OCI-LY1 (cell line): ENCODE measurements around the gene CPLX1.

ENCODE experiments used
- H2AFZ ChIP-seq: fragments of 200-600 bp; sonication (generic), shearing (Covaris generic); 2 replicates; pipeline ENCODE4 v1.6.0; 2014; ENCODE audit warnings: antibody characterized with exemption, mild to moderate bottlenecking, low read length
- H3F3A ChIP-seq: fragments of 200-600 bp; sonication (generic), shearing (Covaris generic); 2 replicates; pipeline ENCODE4 v1.6.0; 2014; ENCODE audit warnings: mild to moderate bottlenecking, antibody characterized with exemption, low read length, moderate library complexity; ENCODE audit not compliant: insufficient read depth
- H3K27ac ChIP-seq: fragments of 200-600 bp; sonication (generic); 2 replicates; pipeline ENCODE4 v1.5.1; 2014; ENCODE audit warnings: low read length, mixed run types, mild to moderate bottlenecking, low read depth; ENCODE audit not compliant: poor library complexity, severe bottlenecking
- H3K27me3 ChIP-seq: fragments of 200-600 bp; sonication (generic); 2 replicates; pipeline ENCODE4 v1.6.0; 2014; ENCODE audit warnings: antibody characterized with exemption, mild to moderate bottlenecking, low read length, moderate library complexity; ENCODE audit not compliant: insufficient read depth
- H3K36me3 ChIP-seq: fragments of 200-600 bp; sonication (generic); 2 replicates; pipeline ENCODE4 v1.6.1; 2014; ENCODE audit warnings: mild to moderate bottlenecking, antibody characterized with exemption, low read length, moderate library complexity, mixed read lengths; ENCODE audit not compliant: insufficient read depth
- H3K4me1 ChIP-seq: fragments of 200-600 bp; sonication (generic); 2 replicates; pipeline ENCODE4 v1.5.1; 2014; ENCODE audit warnings: mild to moderate bottlenecking, low read length, moderate library complexity; ENCODE audit not compliant: insufficient read depth, severe bottlenecking
- H3K4me2 ChIP-seq: fragments of 200-600 bp; sonication (generic), shearing (Covaris generic); 2 replicates; pipeline ENCODE4 v1.6.1; 2014; ENCODE audit warnings: low read length
- H3K4me3 ChIP-seq: fragments of 200-600 bp; sonication (generic); 2 replicates; pipeline ENCODE4 v1.5.1; 2014; ENCODE audit warnings: low read length, low read depth, mild to moderate bottlenecking, mixed read lengths; ENCODE audit not compliant: poor library complexity, severe bottlenecking
- H3K79me2 ChIP-seq: fragments of 200-600 bp; shearing (Covaris generic); 2 replicates; pipeline ENCODE4 v1.6.1; 2016; ENCODE audit warnings: mixed run types, low read length, mixed read lengths; ENCODE audit not compliant: insufficient read depth
- H3K9ac ChIP-seq: fragments of 200-600 bp; sonication (generic), shearing (Covaris generic); 2 replicates; pipeline ENCODE4 v1.6.1; 2014; ENCODE audit warnings: mild to moderate bottlenecking, low read length, mixed read lengths
- H3K9me2 ChIP-seq: fragments of 200-600 bp; sonication (generic), shearing (Covaris generic); 2 replicates; pipeline ENCODE4 v1.6.1; 2014; ENCODE audit warnings: low read depth, mild to moderate bottlenecking, low read length, mixed read lengths
- H3K9me3 ChIP-seq: fragments of 200-600 bp; shearing (Covaris generic); 2 replicates; pipeline ENCODE4 v1.6.1; 2014; ENCODE audit warnings: low read length, mixed read lengths
- H4K20me1 ChIP-seq: fragments of 200-600 bp; sonication (generic), shearing (Covaris generic); 2 replicates; pipeline ENCODE4 v1.6.0; 2016; ENCODE audit warnings: mild to moderate bottlenecking, low read length; ENCODE audit not compliant: insufficient read depth
- EZH2 ChIP-seq: fragments of 200-600 bp; sonication (generic), shearing (Covaris generic); IDR thresholded peaks from 2 replicates; pipeline ENCODE4 v1.8.0; 2017; ENCODE audit warnings: borderline replicate concordance, mixed run types, mild to moderate bottlenecking, antibody characterized with exemption, low read length, moderate library complexity, mixed read lengths
- TF ChIP-seq, protein P1 (sequence below): fragments of 200-600 bp; sonication (generic), shearing (Covaris generic); IDR thresholded peaks from 2 replicates; pipeline ENCODE4 v1.5.1; 2017; ENCODE audit warnings: mild to moderate bottlenecking, antibody characterized with exemption, low read length, moderate library complexity, mixed read lengths

CPLX1 gene

DNA sequence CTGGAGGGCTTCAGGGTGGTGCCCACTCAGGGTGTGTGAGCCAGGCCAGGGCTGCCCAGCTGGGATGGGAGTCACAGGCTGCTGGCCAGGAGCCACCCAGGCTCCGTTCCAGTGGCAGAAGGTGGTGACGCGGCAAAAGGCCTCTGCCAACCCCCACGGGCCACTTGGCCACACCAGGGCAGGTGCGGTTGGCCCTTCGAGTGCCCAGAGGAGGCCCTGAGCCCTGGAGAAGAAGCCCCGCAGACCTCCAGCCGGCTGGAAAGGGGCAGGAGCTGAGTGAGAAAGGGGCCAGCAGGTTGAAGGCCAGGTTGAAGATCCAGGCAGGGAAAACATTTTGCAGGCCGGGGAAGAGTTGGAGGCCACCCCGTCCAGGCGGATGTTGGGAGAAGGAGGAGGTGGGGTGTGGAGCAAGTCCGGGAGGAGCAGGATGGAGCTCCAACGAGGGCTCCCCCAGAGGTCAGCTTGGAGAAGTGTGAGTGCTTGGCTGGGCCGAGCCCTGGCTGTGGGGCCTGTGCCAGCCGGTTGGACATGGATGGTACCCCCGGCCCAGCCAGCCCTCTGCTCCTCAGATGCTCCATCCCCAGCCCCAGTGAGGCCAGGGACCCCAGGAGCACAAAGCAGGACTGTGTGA is 2.8 kb upstream of the CPLX1 start:
- Histone ChIP-seq H3K79me2 (no peaks in the 10 kb centered on the region), H4K20me1 (no peaks in the 10 kb centered on the region), H3K27ac (no peak overlapping the region), H3K9ac (no peak overlapping the region), H3K36me3 (no peaks in the 10 kb centered on the region), H3K9me3 (no peaks in the 10 kb centered on the region), H3K4me2 (no peak overlapping the region), H3K4me3 (no peak overlapping the region), H2AFZ (no peak overlapping the region), H3F3A (no peaks in the 10 kb centered on the region), H3K4me1 (no peaks in the 10 kb centered on the region), H3K9me2 (no peaks in the 10 kb centered on the region), H3K27me3 (no peaks in the 10 kb centered on the region)
- TF ChIP-seq, protein P1, sequence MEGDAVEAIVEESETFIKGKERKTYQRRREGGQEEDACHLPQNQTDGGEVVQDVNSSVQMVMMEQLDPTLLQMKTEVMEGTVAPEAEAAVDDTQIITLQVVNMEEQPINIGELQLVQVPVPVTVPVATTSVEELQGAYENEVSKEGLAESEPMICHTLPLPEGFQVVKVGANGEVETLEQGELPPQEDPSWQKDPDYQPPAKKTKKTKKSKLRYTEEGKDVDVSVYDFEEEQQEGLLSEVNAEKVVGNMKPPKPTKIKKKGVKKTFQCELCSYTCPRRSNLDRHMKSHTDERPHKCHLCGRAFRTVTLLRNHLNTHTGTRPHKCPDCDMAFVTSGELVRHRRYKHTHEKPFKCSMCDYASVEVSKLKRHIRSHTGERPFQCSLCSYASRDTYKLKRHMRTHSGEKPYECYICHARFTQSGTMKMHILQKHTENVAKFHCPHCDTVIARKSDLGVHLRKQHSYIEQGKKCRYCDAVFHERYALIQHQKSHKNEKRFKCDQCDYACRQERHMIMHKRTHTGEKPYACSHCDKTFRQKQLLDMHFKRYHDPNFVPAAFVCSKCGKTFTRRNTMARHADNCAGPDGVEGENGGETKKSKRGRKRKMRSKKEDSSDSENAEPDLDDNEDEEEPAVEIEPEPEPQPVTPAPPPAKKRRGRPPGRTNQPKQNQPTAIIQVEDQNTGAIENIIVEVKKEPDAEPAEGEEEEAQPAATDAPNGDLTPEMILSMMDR, result no peak
- TF ChIP-seq EZH2, result no peak

DNA sequence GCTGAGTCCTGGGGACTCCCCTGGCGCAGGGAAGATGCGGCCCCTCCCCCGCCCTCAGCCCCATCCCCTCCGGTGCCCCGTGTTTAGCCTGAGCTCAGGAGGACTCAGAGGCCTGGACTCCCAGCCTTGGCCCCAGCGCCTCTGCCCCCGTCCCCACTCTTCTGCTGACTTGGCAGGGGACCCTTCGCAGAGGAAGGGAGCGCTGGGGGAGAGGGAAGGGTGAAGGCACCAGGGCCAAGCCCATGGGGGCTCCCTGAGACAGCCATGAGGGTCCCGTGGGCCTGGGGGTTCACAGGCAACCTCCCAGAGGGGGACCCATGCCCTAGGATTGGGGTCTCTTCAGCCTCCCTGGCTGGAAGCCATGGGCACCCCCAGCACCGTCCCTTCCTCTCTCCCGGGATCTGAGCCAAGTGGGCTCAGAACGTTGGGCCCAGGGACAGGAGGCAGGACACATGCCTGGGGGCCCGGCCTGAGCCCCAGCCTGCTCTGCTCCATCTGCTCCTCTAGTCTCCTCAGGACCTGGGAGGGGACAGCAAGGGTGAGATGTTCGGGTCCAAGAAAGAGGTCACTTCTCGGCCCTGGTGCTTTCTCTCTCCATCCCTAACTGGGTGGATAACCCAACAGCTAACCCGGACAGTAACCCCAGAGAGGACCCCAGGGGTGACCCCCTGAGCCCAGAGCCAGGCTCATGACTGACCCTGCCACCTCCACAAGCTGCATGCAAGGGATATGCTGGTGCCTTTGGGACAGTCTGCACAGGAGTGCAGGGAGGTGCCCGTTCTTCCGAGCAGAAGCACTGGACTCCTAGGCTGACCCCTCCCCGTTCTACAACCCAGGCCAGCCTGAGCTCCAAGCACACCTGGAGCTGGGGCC is 1.5 kb upstream of the CPLX1 start:
- Histone ChIP-seq H2AFZ (no peak overlapping the region), H3K79me2 (no peaks in the 10 kb centered on the region), H3K9me2 (no peaks in the 10 kb centered on the region), H3K4me3 (no peak overlapping the region), H3K9ac (no peak overlapping the region), H3K9me3 (no peaks in the 10 kb centered on the region), H3K27me3 (no peaks in the 10 kb centered on the region), H3K4me1 (no peaks in the 10 kb centered on the region), H3K27ac (no peak overlapping the region), H3K4me2 (no peak overlapping the region), H4K20me1 (no peaks in the 10 kb centered on the region), H3K36me3 (no peaks in the 10 kb centered on the region), H3F3A (no peaks in the 10 kb centered on the region)
- TF ChIP-seq, protein P1, result no peak
- TF ChIP-seq EZH2, result no peak

DNA sequence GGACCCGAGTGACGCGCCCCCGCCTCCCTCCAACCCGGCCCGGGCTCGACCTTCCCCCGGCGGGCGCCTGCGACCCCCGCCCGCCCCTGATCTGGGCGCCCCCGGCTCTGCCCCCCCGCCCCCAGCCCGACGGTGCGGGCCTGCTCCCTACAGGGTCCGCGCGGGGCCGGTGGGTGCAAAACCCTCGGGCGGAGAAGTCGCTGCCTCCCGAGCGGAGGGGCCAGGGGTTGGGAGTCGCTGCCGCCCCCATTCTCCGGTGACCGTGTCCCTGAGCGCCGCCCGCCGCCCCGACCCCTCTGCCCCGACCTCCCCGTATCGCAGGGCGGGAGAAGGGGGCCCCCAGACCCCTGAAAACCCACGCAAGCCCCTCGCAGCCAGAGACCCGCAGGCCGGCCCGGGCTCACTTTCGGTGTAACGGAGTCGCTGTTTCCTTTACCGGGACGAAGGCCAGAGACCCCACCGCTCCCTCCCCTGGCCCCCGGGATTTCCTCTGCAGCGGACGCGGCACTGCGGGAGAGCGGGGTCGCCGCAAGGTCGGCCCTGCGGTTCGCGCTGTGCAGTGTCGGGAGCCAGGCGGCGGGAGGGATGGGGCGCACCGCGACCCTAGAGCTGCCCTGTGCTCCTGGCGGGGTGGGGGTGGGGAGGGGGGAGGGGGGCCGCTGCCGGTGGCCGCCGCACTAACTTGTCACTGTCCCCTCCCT is 729 bp upstream of the CPLX1 start:
- TF ChIP-seq, protein P1, result no peak
- TF ChIP-seq EZH2, result no peak
- no peaks in the 10 kb centered on the region for H3F3A ChIP-seq
- no peak overlapping the region for H3K27ac ChIP-seq
- no peaks in the 10 kb centered on the region for H3K4me1 ChIP-seq
- H3K36me3 ChIP-seq, result no peaks in the 10 kb centered on the region
- H3K4me3 ChIP-seq, result no peak overlapping the region
- no peak overlapping the region for H3K4me2 ChIP-seq
- no peak overlapping the region for H3K9ac ChIP-seq
- H3K9me3 ChIP-seq, result no peaks in the 10 kb centered on the region
- H3K27me3 ChIP-seq, result no peaks in the 10 kb centered on the region
- H2AFZ ChIP-seq, result no peak overlapping the region
- no peaks in the 10 kb centered on the region for H3K9me2 ChIP-seq
- H4K20me1 ChIP-seq, result no peaks in the 10 kb centered on the region
- H3K79me2 ChIP-seq, result no peaks in the 10 kb centered on the region
